GM21619 (cell line): ENCODE results near the gene SSU72.

ENCODE experiments used
- ATAC-seq: cut with Tn5 transposase; IDR thresholded peaks from one replicate; pipeline ENCODE4 v1.9.1; 2021; ENCODE audit not compliant: unreplicated experiment

Gene SSU72

GRCh38 chr1:1574721-1575537 is at the start of gene SSU72:
TSS of gene SSU72 (minus strand) at chr1:1574863. CDS start at chr1:1574557, 306 bp downstream.
- ATAC-seq: peak; percentile 72

GRCh38 chr1:1623631-1624442 is 49.2 kb upstream of the SSU72 start:
- no peak for ATAC-seq

- no peak for ATAC-seq
Observed at GRCh38 chr1:1623181-1623630, 48.5 kb upstream of the SSU72 start.

GRCh38 chr1:1622788-1623094 is 48.1 kb upstream of the SSU72 start:
- no peak for ATAC-seq

- no peak for ATAC-seq
Observed at GRCh38 chr1:1622010-1622787, 47.5 kb upstream of the SSU72 start.

GRCh38 chr1:1621173-1622009 is 46.7 kb upstream of the SSU72 start:
- no peak for ATAC-seq

GRCh38 chr1:1620433-1621139 is 45.9 kb upstream of the SSU72 start:
- ATAC-seq: no peak

- no peak for ATAC-seq
Observed at GRCh38 chr1:1619917-1620361, 45.3 kb upstream of the SSU72 start.

GRCh38 chr1:1618396-1619068 is 43.9 kb upstream of the SSU72 start:
- ATAC-seq: no peak

GRCh38 chr1:1617925-1618324 is 43.3 kb upstream of the SSU72 start:
- no peak for ATAC-seq

GRCh38 chr1:1617516-1617915 is 42.9 kb upstream of the SSU72 start:
- no peak for ATAC-seq

- ATAC-seq: no peak
Observed at GRCh38 chr1:1616838-1617237, 42.2 kb upstream of the SSU72 start.

GRCh38 chr1:1616045-1616790 is 41.6 kb upstream of the SSU72 start:
- peak; percentile 10 for ATAC-seq

- peak; percentile 77 for ATAC-seq
Observed at GRCh38 chr1:1615256-1616044, 40.8 kb upstream of the SSU72 start, which contains the start of gene MIB2. TSS of gene MIB2 (plus strand) at chr1:1615500. CDS start at chr1:1623453, 7,953 bp downstream.

- ATAC-seq: no peak
Observed at GRCh38 chr1:1614954-1615255, 40.2 kb upstream of the SSU72 start.

- ATAC-seq: no peak
Observed at GRCh38 chr1:1614204-1614953, 39.7 kb upstream of the SSU72 start.

GRCh38 chr1:1613509-1614082 is 38.9 kb upstream of the SSU72 start:
- no peak for ATAC-seq
